Keratinocyte (primary cell): ENCODE results near the gene HDGF.

ENCODE experiments used
- CTCF ChIP-seq, 3 experiments: IDR thresholded peaks in 1 of 3; conservative IDR thresholded peaks in 1 of 3; optimal IDR thresholded peaks in 1 of 3; 2 replicates in 2 of 3; 3 replicates in 1 of 3; pipeline versions ENCODE3 to v1.5.1; 2011; ENCODE audit warnings: low read length in 3 of 3, mild to moderate bottlenecking in 3 of 3, moderate library complexity in 2 of 3, control low read depth in 1 of 3, inconsistent platforms in 1 of 3; ENCODE audit not compliant: insufficient read depth in 2 of 3; ENCODE audit errors: extremely low read depth in 1 of 3
- EZH2 ChIP-seq: IDR thresholded peaks from one replicate; pipeline ENCODE4 v1.6.1; 2012; ENCODE audit warnings: inconsistent platforms, mild to moderate bottlenecking, low read length, moderate library complexity

- TF ChIP-seq EZH2 (no peak), CTCF (optimal IDR thresholded peaks at IDR 0.05 in 1 of 3, IDR thresholded peaks at IDR 0.05 in 1 of 3, conservative IDR thresholded peaks at IDR 0.05 in 1 of 3; ENCODE audit: extremely low read depth in 1 of 3, insufficient read depth in 2 of 3, low read length in 3 of 3) (no peak)
Measured at GRCh38 chr1:156706657-156707416, 44.6 kb downstream of the HDGF start.
